Activated CD4-positive, CD25-positive, alpha-beta regulatory T cell treated with anti-CD3 and anti-CD28 coated beads, Interleukin-2, amount 50 U/mL, for 24 hours (primary cell): Measurements from ENCODE around the gene TADA2B.

Experiments
- ATAC-seq, 2 donors: fragments of 150-1000 bp; cut with Tn5 transposase; one replicate each; pipeline ENCODE4 v1.10.0; 2021; ENCODE audit warnings: mild to moderate bottlenecking in 1 of 2, moderate library complexity in 1 of 2

The TADA2B gene

DNA sequence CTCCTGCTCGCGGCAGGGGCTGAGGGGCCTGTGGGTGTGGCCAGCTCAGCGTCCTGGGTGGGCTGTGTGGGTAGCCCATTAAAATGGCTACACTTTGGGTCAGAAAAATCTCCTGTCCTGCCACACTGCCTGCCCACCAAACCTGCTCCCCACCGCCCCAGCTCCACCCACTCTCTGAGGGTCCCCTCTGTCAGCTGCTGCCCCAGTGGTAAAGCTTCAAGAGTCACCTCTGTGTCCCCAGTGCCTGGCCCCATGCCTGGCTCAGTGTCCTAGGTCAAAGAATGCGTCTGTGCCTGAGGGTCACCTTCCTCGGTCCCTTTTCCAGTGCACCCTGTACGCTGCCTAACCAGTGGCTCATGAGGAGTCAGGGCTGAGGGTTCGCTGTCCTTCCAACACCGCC lies 24.9 kb upstream of the TADA2B start:
- ATAC-seq: no peak

DNA sequence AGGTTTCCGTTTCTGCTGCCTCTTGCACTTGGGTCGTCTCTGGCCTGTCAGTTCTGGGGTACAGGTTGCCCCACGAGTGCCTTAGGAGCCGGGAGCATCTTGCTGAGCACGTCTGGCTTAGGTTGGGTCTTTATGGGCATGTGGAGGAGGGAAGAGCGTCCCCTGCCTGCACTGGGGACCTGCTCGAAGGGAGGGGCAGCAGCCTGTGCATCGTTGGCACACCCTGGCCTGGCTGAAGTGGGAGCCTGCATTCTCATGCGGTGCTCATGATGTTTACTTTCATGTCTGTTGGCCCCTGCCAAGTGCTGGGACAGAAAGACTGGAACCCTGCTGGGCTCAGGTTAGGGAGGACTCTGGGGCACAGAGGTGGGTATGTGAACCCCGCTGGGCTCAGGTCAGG lies 23.8 kb upstream of the TADA2B start:
- no peak for ATAC-seq

DNA sequence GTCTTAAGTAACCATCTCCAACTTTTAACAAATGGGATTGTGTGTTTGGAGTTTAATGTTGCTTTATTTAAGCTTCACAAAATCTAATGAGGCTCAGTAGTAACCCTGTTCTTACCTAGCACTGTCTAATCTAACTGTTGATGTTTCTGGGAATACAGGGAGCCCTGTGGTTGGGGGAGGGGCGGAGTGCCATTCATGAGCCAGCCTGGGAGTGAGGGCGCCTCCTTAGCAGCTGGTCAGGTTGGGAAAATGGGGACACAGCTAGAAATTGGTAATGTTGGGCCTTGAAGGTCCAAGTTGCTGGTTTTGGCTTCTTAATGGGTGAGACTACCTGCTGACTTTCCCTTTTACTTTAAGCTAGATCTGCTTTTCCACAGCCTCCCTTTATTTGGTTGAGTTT lies 22.9 kb upstream of the TADA2B start:
- ATAC-seq: no peak

DNA sequence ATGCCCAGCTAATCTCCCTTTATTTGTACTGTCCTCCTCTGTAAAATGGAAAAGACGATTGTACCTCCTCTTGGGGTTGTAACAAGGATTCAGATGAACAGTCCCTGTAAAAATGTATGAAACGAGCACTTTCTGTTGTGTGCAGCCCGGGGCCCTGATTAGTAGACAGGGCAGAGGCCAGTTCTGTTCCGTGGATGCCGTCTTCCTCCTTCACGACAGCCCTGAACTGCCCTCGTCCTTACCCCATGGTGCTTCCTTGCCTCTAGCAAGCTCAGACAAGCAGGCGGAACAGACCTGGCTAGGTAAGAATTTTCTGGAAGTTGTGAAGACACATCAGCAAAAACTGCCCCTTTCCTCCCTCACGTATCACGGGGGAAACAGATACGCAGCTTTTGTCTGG lies 22.3 kb upstream of the TADA2B start:
- no peak for ATAC-seq

DNA sequence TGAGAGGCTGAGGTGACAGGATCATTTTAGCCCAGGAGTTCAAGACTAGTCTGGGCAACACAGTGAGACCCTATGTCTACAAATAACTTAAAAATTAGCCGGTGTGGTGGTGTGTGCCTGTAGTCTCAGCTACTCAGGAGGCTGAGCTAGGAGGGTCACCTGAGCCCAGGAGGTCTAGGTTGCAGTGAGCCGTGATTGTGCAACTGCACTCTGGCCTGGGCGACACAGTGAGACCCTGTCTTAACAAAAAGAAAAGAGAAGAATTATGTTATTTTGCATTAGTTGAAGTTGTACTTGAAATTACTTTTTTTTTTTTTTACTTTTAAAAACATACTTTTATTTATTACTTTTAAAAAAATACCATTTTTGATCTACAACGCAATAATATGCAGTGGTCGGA lies 21.8 kb upstream of the TADA2B start:
- no peak for ATAC-seq

DNA sequence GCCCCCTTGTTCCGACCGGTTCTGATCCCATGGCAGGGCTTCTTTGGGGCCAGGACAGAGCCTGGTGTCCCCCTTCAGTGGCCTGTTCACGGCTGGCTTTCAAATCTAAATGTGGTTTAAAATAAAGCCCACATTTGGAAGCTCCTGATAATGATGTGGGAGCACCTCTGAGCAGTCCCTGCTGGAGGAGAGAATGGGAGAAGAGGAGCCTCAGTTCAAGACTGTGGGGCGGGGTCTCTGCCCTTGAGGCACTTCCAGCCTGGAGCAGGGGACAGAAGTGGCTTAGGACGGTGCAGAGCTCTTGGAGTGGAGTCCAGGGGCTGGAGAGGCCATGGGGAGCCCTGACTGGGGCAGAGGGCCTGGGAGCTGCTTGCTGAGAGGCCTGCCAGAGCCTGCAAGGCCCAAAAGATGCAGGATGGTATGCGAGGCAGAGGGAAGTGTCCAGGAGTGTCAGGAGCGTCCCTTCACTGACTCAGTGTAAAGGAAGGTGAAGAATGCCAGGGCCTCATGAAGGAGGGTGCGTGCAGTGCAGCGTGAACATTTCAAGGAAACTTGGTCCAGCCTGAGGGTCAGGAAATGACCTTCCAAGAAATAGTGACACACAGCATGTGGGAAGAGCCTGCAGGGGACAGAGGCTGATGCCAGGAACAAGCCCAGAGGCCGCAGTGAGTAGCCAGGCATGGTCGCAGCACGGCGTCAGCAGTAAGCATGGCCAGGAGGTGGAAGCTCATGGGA lies 21.1 kb upstream of the TADA2B start:
- ATAC-seq: no peak

DNA sequence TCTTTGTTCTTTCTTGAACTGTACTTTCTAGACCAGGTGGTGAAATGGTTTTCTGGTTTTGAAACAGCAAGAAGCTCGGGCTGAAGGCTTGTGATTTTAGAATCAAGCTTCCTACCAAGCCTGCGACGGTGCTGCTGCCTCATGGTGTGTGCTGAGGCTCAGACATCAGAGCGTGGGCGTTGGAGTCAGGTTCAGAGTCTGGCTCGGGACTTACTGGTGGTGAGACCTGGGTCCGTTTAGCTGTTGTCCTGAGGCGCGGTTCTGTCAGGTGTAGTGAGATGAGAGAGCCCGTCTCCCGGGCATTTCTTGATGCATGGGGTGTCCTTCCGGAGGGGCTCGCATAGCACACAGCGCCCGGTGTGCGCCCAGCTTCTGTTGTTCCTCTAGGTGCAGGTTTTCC lies 19.7 kb upstream of the TADA2B start:
- ATAC-seq: no peak

DNA sequence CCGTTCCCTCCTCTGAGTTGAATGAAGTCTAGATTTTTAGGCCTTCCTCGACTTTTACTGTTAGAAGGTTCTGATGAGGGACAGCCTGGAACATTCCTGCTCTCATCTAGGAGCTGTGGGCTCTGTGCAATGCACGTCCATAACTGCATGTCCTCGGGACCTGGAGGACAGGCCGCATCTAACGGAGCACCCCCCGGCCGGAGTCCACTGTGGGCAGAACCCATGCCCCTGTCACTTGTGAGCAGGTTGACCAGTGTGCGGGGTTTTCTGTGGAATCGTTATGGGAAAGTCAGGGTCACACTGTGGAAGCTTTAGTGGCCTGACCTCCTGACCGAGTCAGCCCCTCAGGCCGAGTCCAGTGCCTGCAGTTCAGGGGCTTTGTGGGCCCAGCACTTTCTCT lies 19.3 kb upstream of the TADA2B start:
- ATAC-seq: no peak

DNA sequence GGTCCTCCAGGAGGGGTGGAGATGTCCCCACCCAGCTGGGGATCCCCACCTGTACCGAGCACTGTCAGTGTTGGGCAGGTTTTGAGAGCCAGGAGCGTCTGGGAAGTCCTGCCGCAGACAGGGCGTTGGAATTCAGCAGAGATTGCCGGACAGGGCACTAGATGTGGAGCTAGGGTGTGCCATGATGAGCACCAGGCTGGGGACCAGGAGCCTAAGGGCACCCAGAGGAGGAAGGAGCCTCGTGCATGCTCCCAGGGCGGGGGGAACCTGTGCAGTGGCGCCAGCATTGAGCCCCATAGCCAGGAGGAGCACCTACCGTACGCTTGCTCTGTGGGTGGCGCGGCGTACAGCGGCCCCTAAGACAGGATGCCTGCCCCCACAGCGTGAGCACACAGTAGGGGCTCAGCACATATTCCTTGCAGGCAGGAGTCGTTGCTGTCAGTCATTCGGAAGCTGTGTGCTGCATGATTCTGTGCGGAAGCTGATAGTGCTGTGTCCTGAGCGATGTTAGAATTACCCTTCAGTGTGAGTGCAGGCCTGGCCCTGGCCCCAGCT lies 18.8 kb upstream of the TADA2B start:
- no peak for ATAC-seq

DNA sequence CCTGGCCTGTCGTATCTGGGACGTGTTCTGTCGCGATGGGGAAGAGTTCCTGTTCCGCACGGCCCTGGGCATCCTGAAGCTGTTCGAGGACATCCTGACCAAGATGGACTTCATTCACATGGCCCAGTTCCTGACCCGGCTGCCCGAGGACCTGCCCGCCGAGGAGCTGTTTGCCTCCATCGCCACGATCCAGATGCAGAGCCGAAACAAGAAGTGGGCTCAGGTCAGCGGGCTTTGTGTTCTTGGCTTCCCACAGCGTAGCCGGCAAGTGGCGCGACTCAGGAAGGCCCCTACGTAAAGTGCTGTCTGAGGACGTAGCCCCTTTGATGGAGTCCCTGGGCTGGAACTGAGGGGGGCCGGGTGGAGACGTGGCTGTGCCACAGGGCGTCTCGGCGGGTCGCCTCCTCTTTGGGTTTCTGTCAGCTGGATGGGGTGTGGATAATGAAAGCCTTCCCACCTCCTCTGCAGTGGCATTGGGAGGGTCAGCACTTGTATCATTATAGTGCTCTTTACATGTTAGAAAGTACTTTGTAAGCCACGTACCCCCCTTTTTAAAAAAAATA lies 18.1 kb upstream of the TADA2B start:
- ATAC-seq: no peak

DNA sequence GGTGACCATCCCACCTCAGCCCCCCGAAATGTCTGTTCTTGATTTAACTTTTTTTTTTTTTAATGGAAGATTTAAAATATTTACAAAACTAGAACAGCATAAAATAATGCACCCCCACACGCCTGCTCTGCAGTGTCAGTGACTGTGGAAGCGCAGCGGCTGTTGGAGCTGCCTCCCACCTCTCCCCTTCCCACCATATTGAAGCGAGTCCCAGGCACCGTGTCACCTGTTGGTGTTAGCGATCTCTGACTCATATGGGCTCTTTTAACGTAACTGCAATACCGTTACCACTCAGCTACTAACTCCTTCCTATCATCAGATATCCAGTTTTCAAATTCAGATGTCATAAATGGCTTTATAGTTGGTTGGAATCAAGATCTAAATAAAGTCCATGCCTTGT lies 17.1 kb upstream of the TADA2B start:
- ATAC-seq: no peak

DNA sequence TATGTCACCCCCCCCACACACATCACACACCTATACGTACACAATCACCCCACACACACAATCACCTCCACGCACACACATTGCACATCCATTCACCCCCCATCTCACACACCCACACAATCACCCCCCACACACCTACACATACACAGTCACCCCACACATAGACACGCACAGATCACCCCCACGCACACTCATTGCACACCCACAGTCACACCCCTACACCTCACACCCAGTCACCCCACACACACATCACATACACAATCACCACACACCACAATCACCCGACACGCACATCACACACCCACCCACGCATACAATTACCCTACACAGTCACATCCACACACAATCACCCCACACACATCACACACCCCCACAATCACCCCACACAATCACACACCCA lies 15.9 kb upstream of the TADA2B start:
- no peak for ATAC-seq

DNA sequence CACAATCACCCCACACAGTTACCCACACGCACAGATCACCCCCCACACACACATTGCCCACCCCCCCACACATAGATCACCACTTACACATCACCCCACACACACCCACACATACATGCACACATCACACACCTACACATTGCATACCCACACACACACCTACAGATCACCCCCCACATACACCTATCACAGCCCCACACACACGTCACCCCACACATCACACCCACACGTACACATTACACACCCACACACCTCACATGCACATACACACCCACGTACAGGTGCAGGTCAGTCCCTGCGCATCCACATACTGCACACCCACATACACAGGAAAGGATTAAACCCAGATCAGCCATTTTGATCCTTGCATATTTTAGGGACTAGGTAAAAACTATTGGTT lies 15.3 kb upstream of the TADA2B start:
- no peak for ATAC-seq

DNA sequence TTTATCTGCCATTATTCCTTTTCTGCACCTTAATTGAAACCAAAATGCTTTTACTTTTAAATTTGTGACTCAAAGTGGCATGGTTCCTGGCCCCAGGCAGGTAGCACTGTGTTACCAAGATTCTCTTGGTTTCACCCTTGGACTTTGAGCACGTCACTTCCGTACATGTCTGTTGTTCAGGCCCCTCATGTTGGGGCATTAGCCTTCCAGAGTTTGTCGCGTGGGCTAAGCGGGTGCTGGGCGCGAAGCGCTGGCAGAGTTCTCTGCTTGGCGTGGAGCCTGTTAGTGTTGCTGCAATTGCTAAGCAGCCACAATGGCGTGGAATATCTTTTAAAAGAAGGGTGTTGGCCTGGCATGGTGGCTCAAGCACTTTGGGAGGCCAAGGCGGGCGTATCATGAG lies 14.0 kb upstream of the TADA2B start:
- ATAC-seq: no peak

DNA sequence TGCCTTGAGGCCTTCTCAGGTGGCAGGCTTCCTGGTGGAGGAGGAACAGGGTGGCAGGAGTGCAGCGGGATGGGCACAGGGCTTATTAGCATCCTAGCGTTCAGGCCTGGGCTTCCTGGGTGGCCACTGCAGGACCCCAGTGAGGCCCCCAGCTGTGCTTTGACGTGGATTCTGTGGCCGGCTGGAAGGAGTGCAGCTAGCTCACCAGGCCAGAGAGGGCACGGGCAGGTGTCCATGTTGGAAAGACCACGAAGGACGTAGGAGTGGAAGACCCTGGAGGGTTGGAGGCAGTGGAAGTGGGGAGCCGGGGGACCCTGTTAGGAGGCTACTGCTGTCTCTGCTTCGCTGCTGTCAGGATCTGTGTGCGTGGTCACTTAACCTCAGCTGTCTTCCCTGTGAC lies 13.3 kb upstream of the TADA2B start:
- no peak for ATAC-seq

DNA sequence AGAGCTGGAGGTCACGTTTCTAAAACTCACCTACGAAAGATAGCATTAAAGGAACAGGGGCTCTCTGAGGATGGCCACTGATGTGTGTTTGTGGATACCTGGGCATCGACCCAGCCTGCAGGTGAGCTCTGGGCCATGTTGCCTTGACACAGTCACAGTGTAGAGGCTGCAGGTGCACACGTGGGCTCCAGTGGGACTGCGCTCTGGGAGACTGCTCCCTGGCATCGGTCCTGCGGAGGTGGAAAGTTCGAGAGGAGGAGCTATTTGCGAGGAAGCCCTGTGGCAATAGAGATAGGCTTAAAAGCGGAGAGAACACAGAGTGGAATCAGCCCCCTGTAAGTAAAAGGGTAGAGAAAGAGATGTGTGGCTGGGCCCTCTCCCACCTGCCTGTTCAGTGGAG lies 12.3 kb upstream of the TADA2B start:
- no peak for ATAC-seq

DNA sequence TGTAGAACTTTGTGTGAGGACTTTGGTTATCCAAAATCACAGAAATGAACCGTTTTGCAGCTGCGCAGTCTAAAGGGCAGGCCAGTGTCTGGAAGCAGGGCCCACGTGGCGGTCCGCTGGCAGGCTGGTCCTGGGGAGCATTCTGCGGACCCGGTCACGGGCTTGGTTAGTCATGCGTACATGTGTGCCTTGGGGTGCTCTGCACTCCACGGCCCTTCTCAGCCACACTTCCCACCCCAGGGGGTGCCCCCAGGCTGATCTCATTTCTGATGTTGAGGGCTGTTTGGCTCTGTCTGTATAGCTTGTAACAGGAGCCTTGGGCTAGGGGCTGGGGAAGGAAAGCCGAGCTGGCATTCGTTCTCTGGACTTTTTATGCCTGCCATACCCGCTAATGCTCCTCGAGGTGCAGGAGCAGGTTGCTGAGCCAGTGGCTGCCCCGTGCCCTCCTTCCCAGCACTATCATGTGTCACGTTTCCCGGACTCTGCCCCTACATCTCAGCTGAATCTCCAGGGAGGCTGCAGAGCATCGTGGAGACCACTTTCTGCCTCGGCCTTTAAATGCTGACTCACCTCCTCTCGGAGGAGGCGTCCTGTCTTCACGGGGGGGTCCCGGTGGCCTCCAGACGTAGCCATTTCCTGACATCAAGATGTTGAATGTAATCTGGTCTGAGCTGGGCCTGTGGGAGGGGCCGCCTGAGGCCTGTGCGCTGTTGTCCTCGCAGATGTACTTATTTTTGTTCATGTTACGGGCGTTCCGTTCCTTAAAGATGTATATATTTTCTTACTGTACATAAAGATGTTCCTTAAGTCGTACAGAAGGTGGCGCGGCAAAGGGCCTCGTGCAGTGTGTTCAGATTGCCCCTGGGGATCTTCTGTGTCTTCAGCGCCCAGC lies 11.4 kb upstream of the TADA2B start:
- no peak for ATAC-seq

DNA sequence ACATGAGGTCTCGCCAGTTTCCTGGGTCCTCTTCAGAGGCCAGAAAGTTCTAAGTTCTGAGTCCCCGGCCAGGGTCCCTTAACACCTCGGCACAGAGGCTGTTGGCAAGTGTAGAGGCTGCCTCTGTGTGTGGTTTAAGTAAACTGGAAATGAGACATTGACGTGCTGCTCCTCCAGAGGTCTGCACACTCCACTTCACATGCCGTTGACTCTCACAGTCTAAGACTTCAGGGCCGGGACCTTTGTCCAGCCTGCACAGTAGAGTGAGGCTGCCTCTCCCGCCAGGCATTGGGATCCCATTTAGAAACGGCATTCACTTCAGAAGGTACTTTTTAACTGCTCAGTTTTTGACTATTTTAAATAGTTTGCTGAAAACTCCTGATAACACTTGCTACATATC lies 10.6 kb upstream of the TADA2B start:
- no peak for ATAC-seq

DNA sequence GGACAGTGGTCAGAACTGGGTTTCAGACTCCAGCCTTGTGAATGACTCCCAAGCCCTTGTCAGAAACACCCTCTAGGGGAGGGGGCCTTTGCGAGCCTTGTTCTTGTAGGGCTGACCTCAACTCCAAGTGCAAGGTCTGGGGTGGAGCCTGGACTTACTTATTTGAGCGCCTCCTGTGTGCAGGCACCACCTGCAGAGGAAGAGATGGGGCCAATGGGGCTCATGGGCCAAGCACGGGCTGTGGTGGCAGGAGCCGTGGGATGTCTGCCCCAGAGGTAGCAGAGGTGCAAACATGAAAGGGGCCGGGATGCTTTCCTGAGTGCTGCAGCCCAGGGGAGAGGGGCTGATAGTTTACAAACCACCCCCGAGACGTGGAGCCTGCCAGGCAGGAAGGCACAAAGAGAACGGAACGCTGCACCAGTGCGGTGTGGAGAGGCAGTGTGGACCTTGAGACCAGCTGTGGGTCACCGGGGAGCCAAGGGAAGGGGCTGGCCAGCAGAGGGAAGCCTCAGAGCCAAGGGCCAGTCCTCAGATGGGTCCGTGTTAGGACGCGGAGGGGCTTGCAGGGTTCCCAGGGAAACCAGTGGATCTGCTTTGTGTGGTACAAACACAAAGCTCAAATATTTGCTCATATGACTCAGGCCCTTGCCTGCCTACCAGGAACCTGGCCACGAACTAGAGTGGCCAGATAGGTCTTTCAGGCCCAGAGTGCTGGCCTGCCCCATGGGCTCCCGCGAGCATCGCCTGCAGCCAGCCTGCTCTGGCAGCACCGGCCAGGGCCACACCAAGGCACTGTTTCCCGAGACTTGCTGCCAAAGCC lies 8.7 kb upstream of the TADA2B start:
- ATAC-seq: no peak

DNA sequence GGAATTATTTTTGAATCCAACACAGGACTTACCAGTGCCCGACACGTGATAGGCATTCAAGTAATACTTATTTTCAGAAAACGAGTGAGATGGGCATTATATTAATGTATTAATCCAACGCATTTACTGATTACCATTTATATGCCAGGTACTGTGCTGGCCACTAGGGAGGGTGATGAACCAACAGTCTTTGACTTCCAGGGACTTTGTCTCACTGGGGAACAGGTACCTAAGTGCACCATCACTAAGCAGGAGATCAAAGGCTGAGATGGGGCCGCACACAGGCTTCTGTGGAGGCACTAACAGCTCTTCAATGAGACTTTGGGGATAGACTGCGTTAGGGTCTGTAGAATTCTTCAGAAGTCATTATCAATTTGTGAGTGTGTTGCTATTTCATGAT lies 5.7 kb upstream of the TADA2B start:
- ATAC-seq: no peak

DNA sequence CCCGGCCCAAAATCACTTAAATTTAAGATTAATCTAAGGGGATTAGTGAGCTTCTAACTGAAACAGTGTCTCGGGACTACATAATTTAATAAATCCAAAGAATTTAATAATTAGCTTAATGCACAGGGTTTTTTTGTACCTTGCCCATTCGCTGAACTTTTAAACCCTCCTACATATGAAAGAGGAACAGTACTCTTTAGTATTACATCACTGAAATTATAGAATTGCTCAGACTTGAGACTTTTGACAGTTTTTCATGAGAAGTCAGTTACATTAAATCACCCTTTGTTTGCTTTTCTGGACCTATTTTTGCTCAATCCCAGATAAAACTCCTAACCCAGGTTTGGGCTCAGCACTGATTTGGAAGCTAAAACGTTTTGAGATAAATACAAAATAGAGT lies 2.4 kb upstream of the TADA2B start:
- no peak for ATAC-seq

DNA sequence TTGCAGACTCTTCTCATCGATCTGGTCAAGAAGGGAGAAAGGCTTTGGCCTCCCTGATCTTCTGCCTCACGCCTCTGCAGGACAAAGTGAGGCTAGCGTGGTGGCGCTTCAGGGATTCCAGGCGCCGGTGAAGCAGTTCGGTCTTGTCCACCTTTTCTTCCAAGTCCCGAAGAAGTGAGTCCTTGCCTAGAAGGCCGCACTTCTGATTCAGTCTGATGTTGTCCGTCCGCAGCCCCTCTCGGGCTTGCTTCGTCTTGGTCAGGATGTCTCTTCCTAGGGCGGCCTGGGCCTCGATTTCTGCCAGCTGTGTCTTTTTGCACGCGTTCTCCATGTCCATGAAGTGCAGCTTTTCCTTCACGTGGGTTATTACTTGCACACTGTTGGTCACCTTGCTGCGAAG lies 1.9 kb upstream of the TADA2B start:
- ATAC-seq: no peak
